GM12891 (cell line): ENCODE measurements around the gene KIF15.

Experiments
- PAX5 ChIP-seq: IDR thresholded peaks from 2 replicates; pipeline ENCODE4 v1.6.1; 2011; ENCODE audit warnings: low read length, moderate library complexity, mild to moderate bottlenecking; ENCODE audit not compliant: insufficient read depth, severe bottlenecking
- POLR2A ChIP-seq: IDR thresholded peaks from 2 replicates; pipeline ENCODE4 v1.6.1; 2011; ENCODE audit warnings: low read depth, low read length, control low read depth
- POLR2AphosphoS5 ChIP-seq: IDR thresholded peaks from 2 replicates; pipeline ENCODE4 v1.6.1; 2011; ENCODE audit warnings: low read depth, low read length, control low read depth
- SPI1 ChIP-seq: IDR thresholded peaks from 2 replicates; pipeline ENCODE4 v1.6.1; 2011; ENCODE audit warnings: low read depth, low read length, control low read depth
- TAF1 ChIP-seq: IDR thresholded peaks from 2 replicates; pipeline ENCODE4 v1.6.1; 2011; ENCODE audit warnings: low read depth, low read length, control low read depth

- peak; percentile 89 for TF ChIP-seq SPI1
- no peak for TF ChIP-seq TAF1
- no peak for TF ChIP-seq POLR2A
- TF ChIP-seq POLR2AphosphoS5, result no peak
- no peak for TF ChIP-seq PAX5
These were observed 63.8 kb downstream of the KIF15 start for GRCh38 chr3:44825264-44825925.
